WTC11 (cell line): ENCODE results near the gene MRPL33.

Experiments
- ATF1 ChIP-seq: sonication (generic); formaldehyde crosslinking; IDR thresholded peaks from 2 replicates; pipeline ENCODE4 v1.8.1; 2023; ENCODE audit warnings: mild to moderate bottlenecking, moderate library complexity, missing genetic modification reagents
- CREB1 ChIP-seq: sonication (generic); formaldehyde crosslinking; IDR thresholded peaks from 2 replicates; pipeline ENCODE4 v1.8.0; 2023; ENCODE audit warnings: mild to moderate bottlenecking, missing genetic modification reagents
- ESRRA ChIP-seq: sonication (generic); formaldehyde crosslinking; IDR thresholded peaks from 2 replicates; pipeline ENCODE4 v1.8.1; 2022; ENCODE audit warnings: mild to moderate bottlenecking, missing genetic modification reagents, borderline replicate concordance
- MAX ChIP-seq: sonication (generic); formaldehyde crosslinking; IDR thresholded peaks from 2 replicates; pipeline ENCODE4 v1.8.0; 2022; ENCODE audit warnings: mild to moderate bottlenecking, missing genetic modification reagents
- PREB ChIP-seq: sonication (generic); formaldehyde crosslinking; IDR thresholded peaks from 2 replicates; pipeline ENCODE4 v1.8.1; 2022; ENCODE audit warnings: mild to moderate bottlenecking, missing genetic modification reagents, moderate library complexity, borderline replicate concordance
- PRRX2 ChIP-seq: fragments of 250-450 bp; sonication (Bioruptor Pico); IDR thresholded peaks from 2 replicates; pipeline ENCODE4 v1.8.0; 2021; ENCODE audit warnings: mild to moderate bottlenecking
- SP1 ChIP-seq: sonication (generic); formaldehyde crosslinking; conservative IDR thresholded peaks from 2 replicates; pipeline ENCODE4 v1.8.1; 2022; ENCODE audit warnings: missing genetic modification reagents
- TEAD1 ChIP-seq: sonication (generic); formaldehyde crosslinking; IDR thresholded peaks from 2 replicates; pipeline ENCODE4 v1.8.0; 2022; ENCODE audit warnings: mild to moderate bottlenecking, missing genetic modification reagents
- ZNF263 ChIP-seq: sonication (generic); formaldehyde crosslinking; IDR thresholded peaks from 2 replicates; pipeline ENCODE4 v1.8.1; 2022; ENCODE audit warnings: low read depth, mild to moderate bottlenecking, moderate library complexity, missing genetic modification reagents
- TF ChIP-seq, protein P1 (sequence below): fragments of 200-600 bp; IDR thresholded peaks from 2 replicates; pipeline ENCODE4 v1.8.0; 2022; ENCODE audit warnings: antibody characterized with exemption
- TF ChIP-seq, protein P2 (sequence below): fragments of 250-450 bp; sonication (Bioruptor Pico); IDR thresholded peaks from 2 replicates; pipeline ENCODE4 v1.9.0; 2021; ENCODE audit warnings: moderate library complexity, mild to moderate bottlenecking, inconsistent platforms, borderline replicate concordance
- TF ChIP-seq, protein P3 (sequence below): sonication (generic); formaldehyde crosslinking; IDR thresholded peaks from 2 replicates; pipeline ENCODE4 v1.8.0; 2022; ENCODE audit warnings: missing genetic modification reagents
- TF ChIP-seq, protein P4 (sequence below): sonication (generic); formaldehyde crosslinking; conservative IDR thresholded peaks from 2 replicates; pipeline ENCODE4 v1.8.1; 2022; ENCODE audit warnings: mild to moderate bottlenecking, missing genetic modification reagents
- TF ChIP-seq, protein P5 (sequence below): sonication (generic); formaldehyde crosslinking; IDR thresholded peaks from 2 replicates; pipeline ENCODE4 v1.8.1; 2023; ENCODE audit warnings: mild to moderate bottlenecking, missing genetic modification reagents

DNA sequence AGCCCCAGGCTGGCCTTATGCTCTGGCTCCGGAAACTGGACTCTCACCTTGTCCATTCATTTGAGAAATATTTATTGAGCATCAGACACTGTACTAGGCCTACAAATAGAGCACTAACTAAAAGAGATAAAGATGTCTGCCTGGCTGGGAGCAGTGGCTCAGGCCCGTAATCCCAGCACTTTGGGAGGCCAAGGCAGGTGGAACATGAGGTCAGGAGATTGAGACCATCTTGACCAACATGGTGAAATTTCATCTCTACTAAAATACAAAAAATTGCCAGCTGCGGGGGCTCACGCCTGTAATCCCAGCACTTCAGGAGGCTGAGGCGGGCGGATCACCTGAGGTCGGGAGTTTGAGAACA, 7.6 kb upstream of the MRPL33 start:
- TF ChIP-seq, protein P1, sequence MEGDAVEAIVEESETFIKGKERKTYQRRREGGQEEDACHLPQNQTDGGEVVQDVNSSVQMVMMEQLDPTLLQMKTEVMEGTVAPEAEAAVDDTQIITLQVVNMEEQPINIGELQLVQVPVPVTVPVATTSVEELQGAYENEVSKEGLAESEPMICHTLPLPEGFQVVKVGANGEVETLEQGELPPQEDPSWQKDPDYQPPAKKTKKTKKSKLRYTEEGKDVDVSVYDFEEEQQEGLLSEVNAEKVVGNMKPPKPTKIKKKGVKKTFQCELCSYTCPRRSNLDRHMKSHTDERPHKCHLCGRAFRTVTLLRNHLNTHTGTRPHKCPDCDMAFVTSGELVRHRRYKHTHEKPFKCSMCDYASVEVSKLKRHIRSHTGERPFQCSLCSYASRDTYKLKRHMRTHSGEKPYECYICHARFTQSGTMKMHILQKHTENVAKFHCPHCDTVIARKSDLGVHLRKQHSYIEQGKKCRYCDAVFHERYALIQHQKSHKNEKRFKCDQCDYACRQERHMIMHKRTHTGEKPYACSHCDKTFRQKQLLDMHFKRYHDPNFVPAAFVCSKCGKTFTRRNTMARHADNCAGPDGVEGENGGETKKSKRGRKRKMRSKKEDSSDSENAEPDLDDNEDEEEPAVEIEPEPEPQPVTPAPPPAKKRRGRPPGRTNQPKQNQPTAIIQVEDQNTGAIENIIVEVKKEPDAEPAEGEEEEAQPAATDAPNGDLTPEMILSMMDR = no peak
- TF ChIP-seq TEAD1 (CRISPR knock-in tag) = no peak
- TF ChIP-seq PREB (CRISPR knock-in tag) = no peak
- TF ChIP-seq CREB1 (CRISPR knock-in tag) = no peak
- TF ChIP-seq, protein P2, sequence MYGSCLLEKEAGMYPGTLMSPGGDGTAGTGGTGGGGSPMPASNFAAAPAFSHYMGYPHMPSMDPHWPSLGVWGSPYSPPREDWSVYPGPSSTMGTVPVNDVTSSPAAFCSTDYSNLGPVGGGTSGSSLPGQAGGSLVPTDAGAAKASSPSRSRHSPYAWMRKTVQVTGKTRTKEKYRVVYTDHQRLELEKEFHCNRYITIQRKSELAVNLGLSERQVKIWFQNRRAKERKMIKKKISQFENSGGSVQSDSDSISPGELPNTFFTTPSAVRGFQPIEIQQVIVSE (CRISPR knock-in tag) = no peak
- TF ChIP-seq ZNF263 (CRISPR knock-in tag) = no peak
- TF ChIP-seq ESRRA (CRISPR knock-in tag) = no peak
- TF ChIP-seq PRRX2 (CRISPR knock-in tag) = no peak
- TF ChIP-seq, protein P3, sequence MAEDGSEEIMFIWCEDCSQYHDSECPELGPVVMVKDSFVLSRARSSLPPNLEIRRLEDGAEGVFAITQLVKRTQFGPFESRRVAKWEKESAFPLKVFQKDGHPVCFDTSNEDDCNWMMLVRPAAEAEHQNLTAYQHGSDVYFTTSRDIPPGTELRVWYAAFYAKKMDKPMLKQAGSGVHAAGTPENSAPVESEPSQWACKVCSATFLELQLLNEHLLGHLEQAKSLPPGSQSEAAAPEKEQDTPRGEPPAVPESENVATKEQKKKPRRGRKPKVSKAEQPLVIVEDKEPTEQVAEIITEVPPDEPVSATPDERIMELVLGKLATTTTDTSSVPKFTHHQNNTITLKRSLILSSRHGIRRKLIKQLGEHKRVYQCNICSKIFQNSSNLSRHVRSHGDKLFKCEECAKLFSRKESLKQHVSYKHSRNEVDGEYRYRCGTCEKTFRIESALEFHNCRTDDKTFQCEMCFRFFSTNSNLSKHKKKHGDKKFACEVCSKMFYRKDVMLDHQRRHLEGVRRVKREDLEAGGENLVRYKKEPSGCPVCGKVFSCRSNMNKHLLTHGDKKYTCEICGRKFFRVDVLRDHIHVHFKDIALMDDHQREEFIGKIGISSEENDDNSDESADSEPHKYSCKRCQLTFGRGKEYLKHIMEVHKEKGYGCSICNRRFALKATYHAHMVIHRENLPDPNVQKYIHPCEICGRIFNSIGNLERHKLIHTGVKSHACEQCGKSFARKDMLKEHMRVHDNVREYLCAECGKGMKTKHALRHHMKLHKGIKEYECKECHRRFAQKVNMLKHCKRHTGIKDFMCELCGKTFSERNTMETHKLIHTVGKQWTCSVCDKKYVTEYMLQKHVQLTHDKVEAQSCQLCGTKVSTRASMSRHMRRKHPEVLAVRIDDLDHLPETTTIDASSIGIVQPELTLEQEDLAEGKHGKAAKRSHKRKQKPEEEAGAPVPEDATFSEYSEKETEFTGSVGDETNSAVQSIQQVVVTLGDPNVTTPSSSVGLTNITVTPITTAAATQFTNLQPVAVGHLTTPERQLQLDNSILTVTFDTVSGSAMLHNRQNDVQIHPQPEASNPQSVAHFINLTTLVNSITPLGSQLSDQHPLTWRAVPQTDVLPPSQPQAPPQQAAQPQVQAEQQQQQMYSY (CRISPR knock-in tag) = no peak
- TF ChIP-seq, protein P4, sequence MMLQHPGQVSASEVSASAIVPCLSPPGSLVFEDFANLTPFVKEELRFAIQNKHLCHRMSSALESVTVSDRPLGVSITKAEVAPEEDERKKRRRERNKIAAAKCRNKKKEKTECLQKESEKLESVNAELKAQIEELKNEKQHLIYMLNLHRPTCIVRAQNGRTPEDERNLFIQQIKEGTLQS (CRISPR knock-in tag) = no peak
- TF ChIP-seq, protein P5, sequence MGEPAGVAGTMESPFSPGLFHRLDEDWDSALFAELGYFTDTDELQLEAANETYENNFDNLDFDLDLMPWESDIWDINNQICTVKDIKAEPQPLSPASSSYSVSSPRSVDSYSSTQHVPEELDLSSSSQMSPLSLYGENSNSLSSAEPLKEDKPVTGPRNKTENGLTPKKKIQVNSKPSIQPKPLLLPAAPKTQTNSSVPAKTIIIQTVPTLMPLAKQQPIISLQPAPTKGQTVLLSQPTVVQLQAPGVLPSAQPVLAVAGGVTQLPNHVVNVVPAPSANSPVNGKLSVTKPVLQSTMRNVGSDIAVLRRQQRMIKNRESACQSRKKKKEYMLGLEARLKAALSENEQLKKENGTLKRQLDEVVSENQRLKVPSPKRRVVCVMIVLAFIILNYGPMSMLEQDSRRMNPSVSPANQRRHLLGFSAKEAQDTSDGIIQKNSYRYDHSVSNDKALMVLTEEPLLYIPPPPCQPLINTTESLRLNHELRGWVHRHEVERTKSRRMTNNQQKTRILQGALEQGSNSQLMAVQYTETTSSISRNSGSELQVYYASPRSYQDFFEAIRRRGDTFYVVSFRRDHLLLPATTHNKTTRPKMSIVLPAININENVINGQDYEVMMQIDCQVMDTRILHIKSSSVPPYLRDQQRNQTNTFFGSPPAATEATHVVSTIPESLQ (CRISPR knock-in tag) = no peak
- TF ChIP-seq SP1 (CRISPR knock-in tag) = no peak
- TF ChIP-seq MAX (CRISPR knock-in tag) = no peak
- TF ChIP-seq ATF1 (CRISPR knock-in tag) = no peak
